BJ (cell line): ENCODE measurements around the gene OSM. TPM values are rescaled to one million over a fixed set of nuclear protein-coding genes. Genes with fewer than 3 reads are reported as not detected.

Source experiments
- CTCF ChIA-PET: fragments of 350-600 bp; formaldehyde crosslinking; extraction: SDS; loops from one replicate; lab custom pipeline; 2021; ENCODE audit warnings: antibody characterized with exemption, inconsistent platforms; lab: Yijun Ruan, JAX
- POLR2A ChIA-PET: fragments of 300-600 bp; sonication (Branson Sonifier 250); formaldehyde crosslinking; extraction: SDS; loops from one replicate; lab custom pipeline; 2021; ENCODE audit warnings: antibody characterized with exemption; lab: Charles Lee
- DNase-seq: peaks from one replicate; pipeline ENCODE4 v3.0.0-alpha.2; 2011; ENCODE audit warnings: low read depth
- H3K27me3 ChIP-seq: 2 replicates; pipeline ENCODE4 v1.6.0; 2011; ENCODE audit warnings: low read length; ENCODE audit not compliant: control insufficient read depth, insufficient read depth
- H3K36me3 ChIP-seq: 2 replicates; pipeline ENCODE4 v1.5.1; 2011; ENCODE audit warnings: low read length; ENCODE audit not compliant: control insufficient read depth, insufficient read depth
- H3K4me3 ChIP-seq: 2 replicates; pipeline ENCODE4 v1.5.1; 2011; ENCODE audit warnings: low read depth, mild to moderate bottlenecking, control low read depth, low read length
- polyA plus RNA-seq: library from polyadenylated mRNA; depleted of rRNA; stranded (reverse); fragments of >200 nt; gene quantifications from 2 replicates; pipeline ENCODE4 v1.2.3, GENCODE V29; 2011
- TF ChIP-seq, protein P1 (sequence below): IDR thresholded peaks from 2 replicates; pipeline ENCODE4 v1.5.1; 2011; ENCODE audit warnings: low read depth, mild to moderate bottlenecking, control low read depth, inconsistent platforms, low read length, moderate library complexity; ENCODE audit not compliant: insufficient read depth

OSM gene
- polyA plus RNA-seq, 1 experiment = not detected

DNA sequence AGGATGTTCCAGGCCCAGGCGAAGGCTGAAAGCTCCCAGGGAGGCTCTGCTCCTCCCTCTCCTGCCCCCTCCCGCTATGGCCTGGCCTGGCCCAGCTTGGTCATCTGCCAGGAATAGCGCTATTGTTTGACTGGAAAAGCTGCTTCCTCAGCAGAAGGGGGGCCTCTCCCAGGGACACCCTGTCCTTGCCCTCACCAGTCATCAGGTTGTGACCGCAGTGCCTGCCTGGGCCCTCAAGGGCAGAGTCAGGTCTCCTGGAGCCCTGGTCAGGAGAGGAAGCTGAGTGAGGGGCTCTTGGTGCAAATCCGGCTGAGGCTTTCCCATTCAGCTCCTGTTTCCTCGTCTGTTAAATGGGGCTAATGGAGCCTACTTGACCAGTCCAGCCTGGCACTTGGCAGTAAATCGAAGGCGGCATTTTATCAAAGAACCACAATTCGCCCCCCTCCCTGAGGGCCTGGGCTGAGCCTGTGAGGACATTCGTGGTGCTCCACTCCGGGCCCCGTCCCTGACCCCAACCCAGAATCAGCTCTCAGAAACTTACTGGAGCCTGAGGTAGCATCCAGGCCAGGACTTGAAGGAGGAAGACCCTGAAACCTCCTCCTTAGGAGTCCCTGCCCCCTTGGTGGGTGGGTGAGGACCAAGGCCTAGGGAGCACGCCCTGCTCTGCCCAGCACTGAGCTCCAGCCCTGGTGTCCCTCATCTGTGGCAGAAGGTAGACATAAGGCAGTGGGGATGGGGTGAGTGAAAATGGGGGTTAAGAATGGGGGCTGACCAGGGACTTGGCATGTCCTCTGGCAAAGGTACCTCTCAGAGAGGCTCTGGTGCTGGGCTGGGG lies 24.6 kb upstream of the OSM start:
- ChIA-PET CTCF (interaction anchor here (0.5 to 10.6 kb wide), 10 partner anchors 11 to 134 kb away, joined by 3 to 204 read pairs (median 4); partner anchors contain the start of genes MTFP1, RNF215 and SEC14L2), POLR2A (interaction anchor here (0.5 kb wide), 1 partner anchor 1418 kb away, joined by 15 read pairs; no protein-coding TSS in a partner anchor)
- H3K36me3 ChIP-seq = peaks cover 34% of the 10 kb centered on the region
- DNase-seq = no peak
- no peak overlapping the region for H3K4me3 ChIP-seq
- no peaks in the 10 kb centered on the region for H3K27me3 ChIP-seq
- TF ChIP-seq, protein P1, sequence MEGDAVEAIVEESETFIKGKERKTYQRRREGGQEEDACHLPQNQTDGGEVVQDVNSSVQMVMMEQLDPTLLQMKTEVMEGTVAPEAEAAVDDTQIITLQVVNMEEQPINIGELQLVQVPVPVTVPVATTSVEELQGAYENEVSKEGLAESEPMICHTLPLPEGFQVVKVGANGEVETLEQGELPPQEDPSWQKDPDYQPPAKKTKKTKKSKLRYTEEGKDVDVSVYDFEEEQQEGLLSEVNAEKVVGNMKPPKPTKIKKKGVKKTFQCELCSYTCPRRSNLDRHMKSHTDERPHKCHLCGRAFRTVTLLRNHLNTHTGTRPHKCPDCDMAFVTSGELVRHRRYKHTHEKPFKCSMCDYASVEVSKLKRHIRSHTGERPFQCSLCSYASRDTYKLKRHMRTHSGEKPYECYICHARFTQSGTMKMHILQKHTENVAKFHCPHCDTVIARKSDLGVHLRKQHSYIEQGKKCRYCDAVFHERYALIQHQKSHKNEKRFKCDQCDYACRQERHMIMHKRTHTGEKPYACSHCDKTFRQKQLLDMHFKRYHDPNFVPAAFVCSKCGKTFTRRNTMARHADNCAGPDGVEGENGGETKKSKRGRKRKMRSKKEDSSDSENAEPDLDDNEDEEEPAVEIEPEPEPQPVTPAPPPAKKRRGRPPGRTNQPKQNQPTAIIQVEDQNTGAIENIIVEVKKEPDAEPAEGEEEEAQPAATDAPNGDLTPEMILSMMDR = no peak

DNA sequence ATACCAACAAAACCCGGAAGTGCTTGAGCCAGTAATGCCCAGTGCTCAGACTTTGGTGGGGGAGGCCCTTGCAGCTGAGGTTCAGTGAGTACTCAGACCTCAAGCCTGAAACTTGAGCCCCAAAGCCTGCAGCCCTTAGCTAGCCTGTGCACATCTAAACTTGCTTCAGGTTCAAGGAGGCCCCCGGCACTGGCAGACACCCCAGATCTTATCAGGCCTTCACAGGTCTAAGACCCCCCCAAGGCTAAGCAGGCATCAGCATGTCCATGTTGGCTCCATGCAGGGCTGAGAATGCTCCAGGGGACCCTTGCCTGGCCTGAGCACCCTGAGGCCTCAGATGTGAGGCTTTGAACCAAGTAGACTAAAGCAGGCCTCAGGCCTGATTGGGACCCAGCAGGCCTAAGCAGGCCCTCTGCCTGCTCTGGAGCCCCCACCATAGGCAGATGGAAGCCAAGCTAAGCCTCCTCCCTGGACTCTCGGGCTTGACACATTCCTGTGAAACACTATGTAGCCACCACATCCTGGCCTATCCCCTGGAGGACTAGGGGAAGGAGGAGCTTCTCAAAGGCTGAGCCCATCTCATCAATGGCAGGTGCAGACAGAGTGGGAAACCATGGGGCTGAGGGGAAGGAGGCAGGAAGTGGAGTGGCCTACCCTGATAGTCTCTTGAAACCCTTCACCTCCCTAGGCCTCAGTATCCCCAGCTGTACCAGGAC lies 23.8 kb upstream of the OSM start:
- TF ChIP-seq, protein P1 = no peak
- Histone ChIP-seq H3K36me3 (peaks cover 31% of the 10 kb centered on the region), H3K4me3 (no peak overlapping the region), H3K27me3 (no peaks in the 10 kb centered on the region)
- CTCF ChIA-PET = interaction anchor here (0.9 to 10.6 kb wide), 10 partner anchors 10 to 182 kb away, joined by 3 to 204 read pairs (median 6); partner anchors contain the start of genes MTFP1, RNF215 and SEC14L2
- DNase-seq = no peak
- POLR2A ChIA-PET = interaction anchor here (0.5 to 0.6 kb wide), 2 partner anchors 155 to 1419 kb away, joined by 5 to 15 read pairs; no protein-coding TSS in a partner anchor

DNA sequence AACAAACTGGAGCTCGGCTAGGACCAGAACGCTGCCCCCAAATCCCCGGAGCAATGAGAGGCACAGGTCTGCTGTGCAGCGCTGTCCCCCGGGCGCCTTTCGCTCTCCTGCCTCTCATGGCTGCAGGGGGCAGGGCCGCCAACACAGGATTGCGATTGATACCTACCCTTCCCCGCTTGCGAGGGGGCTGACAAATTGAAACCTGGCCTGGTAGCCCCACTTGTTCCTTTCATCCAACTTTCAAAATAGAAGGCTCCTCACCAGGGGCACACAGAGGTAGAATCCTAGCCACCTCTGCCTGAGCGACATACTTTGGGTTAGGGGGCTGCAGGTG lies 23.3 kb upstream of the OSM start:
- Histone ChIP-seq H3K27me3 (no peaks in the 10 kb centered on the region), H3K36me3 (peaks cover 32% of the 10 kb centered on the region), H3K4me3 (peak overlapping the region; percentile 38)
- POLR2A ChIA-PET = interaction anchor here (0.6 kb wide), 1 partner anchor 155 kb away, joined by 5 read pairs; no protein-coding TSS in a partner anchor
- TF ChIP-seq, protein P1 = no peak
- DNase-seq = no peak
- CTCF ChIA-PET = interaction anchor here (1.3 to 10.6 kb wide), 6 partner anchors 10 to 182 kb away, joined by 5 to 204 read pairs (median 21); partner anchors contain the start of genes MTFP1, RNF215 and SEC14L2

DNA sequence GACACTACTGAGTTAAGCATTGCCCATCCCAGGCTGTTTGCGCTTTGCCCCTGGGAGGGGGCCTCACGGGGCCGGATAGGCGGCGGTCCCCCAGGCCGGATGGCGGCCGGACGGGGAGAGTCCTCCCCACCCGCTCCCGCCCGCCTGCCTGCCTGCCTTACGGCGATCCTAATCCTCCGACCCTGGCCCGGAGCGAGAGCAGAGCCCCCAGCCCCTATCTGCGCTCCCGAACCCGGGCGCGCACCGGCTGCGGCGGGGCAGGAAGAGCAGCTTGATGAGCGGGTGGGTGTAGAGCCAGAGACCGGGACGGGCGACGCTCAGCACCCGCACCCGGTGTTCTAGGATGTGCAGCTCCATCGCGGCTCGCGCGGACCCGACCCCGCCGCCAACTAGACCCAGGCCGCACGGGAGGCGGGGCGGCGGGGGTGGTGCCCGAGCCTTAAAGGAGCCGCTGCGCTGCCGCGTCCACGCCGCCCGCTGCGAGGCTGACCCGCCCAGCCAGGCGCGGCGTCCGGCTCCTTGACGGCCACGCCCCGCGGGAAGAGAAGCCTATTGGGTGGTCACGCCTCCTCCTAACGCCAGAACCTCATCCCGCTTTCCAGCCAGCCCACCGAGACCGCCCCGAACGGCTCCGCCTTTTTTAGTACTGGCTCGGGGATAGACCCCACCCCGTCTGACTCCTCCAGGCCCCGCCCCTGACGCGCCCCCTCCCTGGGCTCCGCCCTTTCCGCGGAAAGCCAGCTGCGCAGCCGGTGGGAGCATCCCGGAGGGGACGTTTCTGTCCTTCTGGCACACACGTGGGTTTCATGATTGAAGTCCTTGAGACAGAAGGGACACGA lies 22.7 kb upstream of the OSM start, which contains the start of gene CASTOR1:
Gene CASTOR1, minus strand, starts transcription at position 365 of the 839 bp plus-strand sequence. Its CDS starts 8 bp downstream, at position 357.
- CTCF ChIA-PET = interaction anchor here (1.3 to 10.6 kb wide), 12 partner anchors 9 to 181 kb away, joined by 3 to 204 read pairs (median 9); partner anchors contain the start of genes CCDC157, MTFP1, RNF215 and SEC14L2
- H3K4me3 ChIP-seq = peak within 1 kb of the TSS; percentile 71
- no peaks in the 10 kb centered on the region for H3K27me3 ChIP-seq
- POLR2A ChIA-PET = interaction anchor here (0.6 kb wide), 1 partner anchor 156 kb away, joined by 5 read pairs; no protein-coding TSS in a partner anchor
- DNase-seq = peak; percentile 91
- peaks cover 26% of the 10 kb centered on the region for H3K36me3 ChIP-seq
- TF ChIP-seq, protein P1 = no peak
